Measurements from ENCODE around the gene CRABP1.

Gene CRABP1

GRCh38 chr15:78392430-78392829 is 52.3 kb downstream of the CRABP1 start:
- DNase-seq: no peak

GRCh38 chr15:78393137-78393536 is 53.0 kb downstream of the CRABP1 start:
- no peak for DNase-seq
- in situ Hi-C loops (cut with HindIII; ENCODE audit: low pct_ligation_motif_present, low pct_unique_long_range_greater_than_20kb, low sequenced_read_pairs): no loop called here

More at GRCh38 chr15:78392430-78392829, 52.3 kb downstream of the CRABP1 start:
- in situ Hi-C loops (cut with HindIII; ENCODE audit: low pct_ligation_motif_present, low pct_unique_long_range_greater_than_20kb, low sequenced_read_pairs): no loop called here

GRCh38 chr15:78394026-78394425 is 53.9 kb downstream of the CRABP1 start:
- in situ Hi-C loops (cut with HindIII; ENCODE audit: low pct_ligation_motif_present, low pct_unique_long_range_greater_than_20kb, low sequenced_read_pairs): no loop called here
- no peak for DNase-seq

GRCh38 chr15:78394981-78395616 is 54.9 kb downstream of the CRABP1 start:
- in situ Hi-C loops (cut with HindIII; ENCODE audit: low pct_ligation_motif_present, low pct_unique_long_range_greater_than_20kb, low sequenced_read_pairs): no loop called here
- DNase-seq: no peak

GRCh38 chr15:78396186-78396814 is 56.1 kb downstream of the CRABP1 start:
- in situ Hi-C loops (cut with HindIII; ENCODE audit: low pct_ligation_motif_present, low pct_unique_long_range_greater_than_20kb, low sequenced_read_pairs): no loop called here
- DNase-seq: no peak

- in situ Hi-C loops (cut with HindIII; ENCODE audit: low pct_ligation_motif_present, low pct_unique_long_range_greater_than_20kb, low sequenced_read_pairs): no loop called here
These were observed 56.8 kb downstream of the CRABP1 start for GRCh38 chr15:78396976-78397375.

GRCh38 chr15:78397382-78397781 is 57.2 kb downstream of the CRABP1 start:
- DNase-seq: no peak

More at GRCh38 chr15:78396976-78397375, 56.8 kb downstream of the CRABP1 start:
- DNase-seq: no peak

More at GRCh38 chr15:78397382-78397781, 57.2 kb downstream of the CRABP1 start:
- in situ Hi-C loops (cut with HindIII; ENCODE audit: low pct_ligation_motif_present, low pct_unique_long_range_greater_than_20kb, low sequenced_read_pairs): no loop called here
